ENCODE measurements around the gene AKNAD1. TPM values are rescaled to one million over a fixed set of nuclear protein-coding genes. Genes with fewer than 3 reads are reported as not detected.

AKNAD1 gene
- polyA plus RNA-seq, 1 of the 3 experiments (the other 2 are of a cell fraction): 0.71 TPM

GRCh38 chr1:108878160-108878469 lies 21.2 kb upstream of the AKNAD1 start:
- POLR2A ChIA-PET: no interaction called here
- H3K27me3 ChIP-seq (ENCODE audit: insufficient read depth): no peaks in the 10 kb centered on the region
- peaks cover 60% of the 10 kb centered on the region for H3K79me2 ChIP-seq (ENCODE audit: insufficient read depth)
- peak overlapping the region; percentile 80; the same call in 1 of the 2 replicates for H3K9ac ChIP-seq
- TF ChIP-seq TEAD4 (IDR thresholded peaks at IDR 0.05; ENCODE audit: borderline replicate concordance, insufficient read depth) (no peak), EZH2phosphoT487 (IDR thresholded peaks at IDR 0.05; ENCODE audit: borderline replicate concordance, low read depth) (no peak), IRF3 (IDR thresholded peaks at IDR 0.05; ENCODE audit: low read depth, low read length) (no peak)
- peak overlapping the region in 1 of 2 experiments; percentile 55; a peak in 1 of 4 replicates for H3K27ac ChIP-seq (ENCODE audit: low read depth in 2 of 2, low read length in 1 of 2)
- H4K20me1 ChIP-seq (ENCODE audit: insufficient read depth): peaks cover 3% of the 10 kb centered on the region; the same call in 1 of the 2 replicates
- H3F3A ChIP-seq (replicated peaks; ENCODE audit: insufficient read depth): no peaks in the 10 kb centered on the region
- H3K4me2 ChIP-seq: peak overlapping the region; percentile 93
- peak overlapping the region; percentile 88 for H3K4me3 ChIP-seq (ENCODE audit: low read depth in 2 of 2, low read length in 1 of 2)
- peaks cover 0 to 2% of the 10 kb centered on the region in 2 experiments; a peak in 2 of 4 replicates for H3K4me1 ChIP-seq (ENCODE audit: control insufficient read depth in 1 of 2, insufficient read depth in 2 of 2, low read depth in 1 of 2, low read length in 1 of 2)
- peak overlapping the region; percentile 95 for H2AFZ ChIP-seq (ENCODE audit: low read depth)
- CTCF ChIA-PET: interaction anchor here (1.2 to 1.3 kb wide), 2 partner anchors 20 to 50 kb away, joined by 5 read pairs; no protein-coding TSS in a partner anchor
- DNase-seq: peak; percentile 20
- peaks cover 0 to 3% of the 10 kb centered on the region in 2 experiments for H3K36me3 ChIP-seq (replicated peaks in 1 of 2; ENCODE audit: control insufficient read depth in 1 of 2, insufficient read depth in 2 of 2, low read length in 1 of 2)
- no peaks in the 10 kb centered on the region for H3K9me3 ChIP-seq
- WGBS (ENCODE audit: low lambda C conversion rate): 60% methylated on average over 4 of the region's 4 CpGs
- no peaks in the 10 kb centered on the region for H3K9me2 ChIP-seq

GRCh38 chr1:108877348-108878159 lies 20.7 kb upstream of the AKNAD1 start:
- WGBS (ENCODE audit: low lambda C conversion rate): 1% methylated on average over 26 of the region's 30 CpGs
- H3K79me2 ChIP-seq (ENCODE audit: insufficient read depth): peaks cover 55% of the 10 kb centered on the region

GRCh38 chr1:108871050-108871724 lies 14.3 kb upstream of the AKNAD1 start:
- ChIA-PET CTCF (interaction anchor here (0.5 to 1.4 kb wide), 3 partner anchors 14 to 272 kb away, joined by 3 read pairs; a partner anchor contains a TSS), POLR2A (no interaction called here)
- H3K4me1 ChIP-seq (ENCODE audit: control insufficient read depth in 1 of 2, insufficient read depth in 2 of 2, low read depth in 1 of 2, low read length in 1 of 2): no peaks in the 10 kb centered on the region
- H3K4me3 ChIP-seq (ENCODE audit: low read depth in 2 of 2, low read length in 1 of 2): no peak overlapping the region
- H3K79me2 ChIP-seq (ENCODE audit: insufficient read depth): no peaks in the 10 kb centered on the region
- H3K9me3 ChIP-seq: no peaks in the 10 kb centered on the region
- no peaks in the 10 kb centered on the region for H3K9me2 ChIP-seq
- no peak overlapping the region for H3K4me2 ChIP-seq
- no peaks in the 10 kb centered on the region for H3K27me3 ChIP-seq (ENCODE audit: insufficient read depth)
- no peak overlapping the region for H3K27ac ChIP-seq (ENCODE audit: low read depth in 2 of 2, low read length in 1 of 2)
- WGBS (ENCODE audit: low lambda C conversion rate): 90% methylated on average over 5 of the region's 5 CpGs
- H3K36me3 ChIP-seq (replicated peaks in 1 of 2; ENCODE audit: control insufficient read depth in 1 of 2, insufficient read depth in 2 of 2, low read length in 1 of 2): no peaks in the 10 kb centered on the region
- no peak overlapping the region for H3K9ac ChIP-seq
- no peak overlapping the region for H2AFZ ChIP-seq (ENCODE audit: low read depth)
- DNase-seq: no peak
- no peaks in the 10 kb centered on the region for H4K20me1 ChIP-seq (ENCODE audit: insufficient read depth)
- no peaks in the 10 kb centered on the region for H3F3A ChIP-seq (replicated peaks; ENCODE audit: insufficient read depth)
- no peak for TF ChIP-seq CTCF (IDR thresholded peaks at IDR 0.05)
- no peak for TF ChIP-seq NRF1 (IDR thresholded peaks at IDR 0.05; ENCODE audit: low read depth, low read length)
- TF ChIP-seq GABPA (IDR thresholded peaks at IDR 0.05; ENCODE audit: low read depth): no peak
- TF ChIP-seq REST (IDR thresholded peaks at IDR 0.05; ENCODE audit: low read depth, low read length): no peak
- no peak for TF ChIP-seq USF1 (IDR thresholded peaks at IDR 0.05; ENCODE audit: borderline replicate concordance, low read depth)

More at GRCh38 chr1:108877348-108878159, 20.7 kb upstream of the AKNAD1 start:
- Histone ChIP-seq H3K27ac (ENCODE audit: low read depth in 2 of 2, low read length in 1 of 2) (peak overlapping the region; percentile 47 to 55), H2AFZ (ENCODE audit: low read depth) (peak overlapping the region; percentile 95), H3K27me3 (ENCODE audit: insufficient read depth) (no peaks in the 10 kb centered on the region), H3K4me3 (ENCODE audit: low read depth in 2 of 2, low read length in 1 of 2) (peak overlapping the region; percentile 88), H3F3A (replicated peaks; ENCODE audit: insufficient read depth) (no peaks in the 10 kb centered on the region), H3K4me1 (ENCODE audit: control insufficient read depth in 1 of 2, insufficient read depth in 2 of 2, low read depth in 1 of 2, low read length in 1 of 2) (peaks cover 0 to 2% of the 10 kb centered on the region in 2 experiments; a peak in 2 of 4 replicates), H4K20me1 (ENCODE audit: insufficient read depth) (peaks cover 3% of the 10 kb centered on the region; the same call in 1 of the 2 replicates), H3K36me3 (replicated peaks in 1 of 2; ENCODE audit: control insufficient read depth in 1 of 2, insufficient read depth in 2 of 2, low read length in 1 of 2) (peaks cover 0 to 3% of the 10 kb centered on the region in 2 experiments), H3K9me2 (no peaks in the 10 kb centered on the region), H3K4me2 (peak overlapping the region; percentile 93), H3K9me3 (no peaks in the 10 kb centered on the region), H3K9ac (peak overlapping the region; percentile 80)
- POLR2A ChIA-PET: interaction anchor here (0.5 kb wide), 1 partner anchor 101 kb away, joined by 4 read pairs; no protein-coding TSS in a partner anchor
- no peak for TF ChIP-seq SMC3 (IDR thresholded peaks at IDR 0.05; ENCODE audit: low read depth, low read length)
- peak; percentile 27; the same call in 1 of the 2 replicates for TF ChIP-seq GATA2 (CRISPR knock-in tag; IDR thresholded peaks at IDR 0.05)
- CTCF ChIA-PET: interaction anchor here (0.8 to 1.3 kb wide), 6 partner anchors 16 to 154 kb away, joined by 3 to 5 read pairs (median 3); no protein-coding TSS in a partner anchor
- DNase-seq: peak; percentile 30
